Myocyte (in vitro differentiated cells): Measurements from ENCODE around the gene GSTT2. TPM values are rescaled to one million over a fixed set of nuclear protein-coding genes. Genes with fewer than 3 reads are reported as not detected.
"Not testable (repeated sequence)": the region's sequence is repeated elsewhere in the genome, so short reads cannot be mapped to it uniquely, and the experiment has no call there.

Source experiments
- DNase-seq: peaks from one replicate; pipeline ENCODE4 v3.0.0-alpha.2; 2012; ENCODE audit warnings: low read depth
- total RNA-seq: library from RNA; depleted of rRNA; stranded (reverse); fragments of >200 nt; gene quantifications from 2 replicates; pipeline ENCODE4 v1.2.3, GENCODE V29; 2014

The GSTT2 gene
- total RNA-seq, 1 donor from 2014 or later, result not detected

DNA sequence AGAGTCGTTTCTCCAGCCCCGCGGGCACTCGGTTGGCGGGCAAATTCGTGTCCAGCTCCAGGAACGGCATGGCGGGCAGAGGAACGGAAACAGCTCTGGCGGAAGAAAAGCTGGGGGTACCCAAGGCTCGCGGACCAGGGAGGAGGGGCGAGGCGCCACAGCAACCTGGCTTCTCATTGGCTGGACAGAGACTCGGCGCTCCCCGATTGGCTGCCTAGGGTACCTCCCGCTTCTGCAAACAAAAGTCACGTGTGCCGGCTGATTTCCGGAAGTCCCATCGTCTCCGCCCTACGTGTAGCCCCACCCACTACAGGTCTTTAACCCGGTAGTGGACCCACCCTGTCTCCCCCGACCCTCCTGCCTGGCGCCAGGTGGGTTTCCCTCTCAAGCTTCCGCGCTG is 5.6 kb upstream of the GSTT2 start, which contains the start of gene DDT:
Gene DDT (minus strand): TSS at position 97 of the 400 bp plus-strand sequence. CDS start 27 bp downstream, at position 70.
- not testable (repeated sequence) for DNase-seq

DNA sequence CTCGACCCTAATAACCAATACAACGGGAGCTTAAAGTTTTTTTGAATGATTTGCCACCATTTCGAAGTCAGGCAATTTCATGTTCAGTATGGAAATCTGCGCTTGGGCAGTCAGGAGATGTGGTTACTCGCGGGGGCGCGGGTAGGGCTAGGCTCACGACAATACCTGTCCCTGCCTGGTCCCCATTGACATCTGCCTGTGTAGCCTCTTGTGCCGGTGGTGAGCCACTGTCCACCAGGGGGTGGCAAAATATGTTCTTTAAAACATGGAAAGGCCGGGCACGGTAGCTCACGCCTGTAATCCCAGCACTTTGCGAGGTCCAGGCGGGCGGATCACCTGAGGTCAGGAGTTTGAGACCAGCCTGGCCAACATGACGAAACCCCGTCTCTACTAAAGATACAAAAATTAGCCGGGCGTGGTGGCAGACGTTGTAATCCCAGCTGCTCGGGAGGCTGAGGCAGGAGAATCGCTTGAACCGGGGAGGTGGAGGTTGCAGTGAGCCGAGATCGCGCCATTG is 5.0 kb upstream of the GSTT2 start:
- DNase-seq, result not testable (repeated sequence)

DNA sequence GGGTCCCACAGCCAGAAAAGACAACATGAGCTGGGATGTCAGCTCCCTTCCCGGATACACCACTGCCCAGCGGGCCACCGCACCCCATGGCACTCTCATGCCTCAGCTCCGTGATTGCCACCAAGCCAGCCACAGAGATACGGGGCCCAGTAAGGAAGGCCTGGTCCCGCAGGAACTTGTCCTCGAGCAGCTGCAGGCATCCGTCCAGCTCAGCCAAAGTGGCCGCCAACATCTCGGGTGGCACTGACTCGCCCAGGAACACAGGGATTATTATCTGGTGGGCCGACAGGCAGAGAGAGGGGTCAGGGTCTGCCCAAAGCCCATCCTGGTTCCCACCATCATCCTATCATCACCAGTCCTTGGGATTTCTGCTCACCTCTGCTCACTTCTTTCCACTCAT is 2.6 kb upstream of the GSTT2 start:
- not testable (repeated sequence) for DNase-seq

DNA sequence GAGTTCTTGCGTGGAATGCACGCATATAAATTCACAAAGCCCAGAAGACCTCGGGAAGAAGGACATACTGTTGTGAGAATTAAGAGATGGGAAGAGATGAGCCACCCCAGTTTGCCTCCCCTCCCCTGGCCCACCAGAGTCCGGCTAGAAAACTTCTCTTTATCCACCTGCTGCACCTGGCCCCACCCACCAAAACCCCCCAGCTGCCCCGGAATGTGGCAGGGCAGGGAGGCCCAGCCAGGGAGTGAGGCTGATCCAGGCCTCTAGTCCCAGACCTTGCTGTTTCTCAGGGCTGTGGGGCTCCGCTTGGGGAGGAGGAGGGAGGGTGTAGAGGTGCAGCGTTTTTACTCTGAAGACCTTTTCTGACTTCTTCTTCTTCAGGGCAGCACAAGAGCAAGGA is 633 bp downstream of the GSTT2 start:
- not testable (repeated sequence) for DNase-seq

DNA sequence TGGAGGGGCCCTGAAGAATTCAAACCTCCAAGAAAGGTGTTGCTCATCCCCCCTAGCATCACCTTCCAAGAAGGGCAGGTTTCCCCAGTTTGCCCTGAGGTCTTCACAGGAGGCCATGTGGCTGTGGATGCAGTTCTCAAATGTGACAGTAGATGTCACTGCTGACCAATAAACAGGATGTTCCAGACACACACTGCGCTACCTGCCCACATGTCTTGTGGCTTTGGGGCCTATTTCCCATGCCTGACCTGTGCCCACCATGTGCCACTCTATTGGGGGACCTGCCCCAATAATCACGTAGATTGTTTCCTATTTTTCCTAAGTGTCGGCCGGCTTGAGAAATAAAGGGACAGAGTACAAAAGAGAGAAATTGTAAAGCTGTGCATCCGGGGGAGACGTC is 4.5 kb downstream of the GSTT2 start:
- DNase-seq, result no peak

DNA sequence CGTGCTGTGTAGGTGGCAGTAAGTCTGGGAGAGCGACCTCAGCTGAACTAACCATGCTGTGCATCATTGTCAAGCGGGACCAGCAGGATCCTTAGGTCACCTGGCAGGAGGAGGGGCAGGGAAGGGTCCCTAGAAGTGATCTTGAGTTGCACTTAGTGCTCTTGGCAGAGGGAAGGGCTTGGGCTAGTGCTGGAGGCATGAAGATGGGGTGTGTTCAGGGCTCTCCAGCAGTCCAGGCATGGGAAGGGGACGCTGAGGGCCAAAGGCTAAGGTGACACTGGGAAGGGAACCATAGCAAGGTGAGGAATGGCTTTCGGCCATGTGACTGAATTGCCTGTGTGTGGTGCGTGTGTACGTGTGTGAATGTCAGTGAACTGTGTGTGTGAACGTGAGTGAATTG is 6.2 kb downstream of the GSTT2 start:
- DNase-seq, result not testable (repeated sequence)

DNA sequence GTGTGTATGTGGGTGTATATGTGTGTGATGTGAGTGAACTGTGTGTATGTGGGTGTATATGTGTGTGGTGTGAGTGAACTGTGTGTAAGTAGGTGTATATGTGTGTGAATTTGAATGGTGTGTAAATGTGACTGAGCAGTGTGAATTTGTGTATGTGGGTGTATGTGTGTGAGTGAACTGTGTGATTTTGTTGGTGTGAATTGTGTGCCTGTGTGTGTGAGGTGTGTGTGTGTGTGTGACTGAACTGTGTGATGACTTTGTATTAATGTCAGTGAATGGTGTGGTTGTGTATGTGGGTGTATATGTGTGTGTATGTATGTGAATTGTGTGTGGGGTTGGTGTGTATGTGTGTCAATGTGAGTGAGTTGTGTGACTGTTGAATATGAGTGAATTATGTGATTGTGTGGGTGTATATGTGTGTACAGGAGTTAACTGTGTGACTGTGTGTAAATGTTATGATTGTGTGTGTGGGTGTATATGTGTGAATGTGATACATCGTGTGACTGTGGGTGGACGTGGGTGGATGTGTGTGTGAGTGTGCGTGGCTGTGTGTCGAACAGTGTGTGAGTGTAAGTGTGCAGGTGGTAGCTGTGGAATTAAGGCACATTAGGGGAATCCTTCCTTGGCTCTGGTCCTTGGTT is 6.7 kb downstream of the GSTT2 start:
- DNase-seq, result not testable (repeated sequence)

DNA sequence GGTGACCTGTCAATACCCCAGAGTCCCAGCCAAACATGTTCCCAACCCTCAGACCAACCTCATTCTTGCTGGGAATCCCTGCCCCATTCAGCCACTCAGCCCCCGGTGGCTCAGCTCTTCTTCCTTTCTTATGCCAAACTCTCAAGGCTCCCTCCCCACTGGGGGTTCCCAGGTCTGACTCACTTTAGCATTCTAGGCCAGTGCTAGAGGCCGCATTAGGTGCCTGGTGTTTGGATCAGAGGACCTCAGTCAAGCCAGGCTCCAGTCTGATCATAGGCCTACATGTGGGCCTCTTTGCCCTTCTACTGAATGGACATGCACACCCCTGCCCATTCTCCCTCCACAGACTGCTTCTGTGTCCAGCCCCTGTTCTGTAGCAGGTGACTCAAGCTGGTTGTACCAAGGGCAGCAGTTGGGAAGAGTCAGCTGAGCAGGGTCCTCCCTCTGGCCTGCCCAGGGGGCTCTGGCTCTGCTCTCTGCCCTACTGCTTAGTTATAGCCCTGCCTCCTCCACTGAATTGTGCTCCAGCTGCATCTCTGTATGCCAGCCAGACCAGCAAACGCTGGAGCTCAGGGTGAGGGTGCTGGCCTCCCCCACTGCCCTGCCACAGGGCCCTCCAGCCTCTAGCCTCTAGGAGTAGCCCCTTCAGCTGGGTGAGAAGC is 9.8 kb downstream of the GSTT2 start:
- DNase-seq, result not testable (repeated sequence)

DNA sequence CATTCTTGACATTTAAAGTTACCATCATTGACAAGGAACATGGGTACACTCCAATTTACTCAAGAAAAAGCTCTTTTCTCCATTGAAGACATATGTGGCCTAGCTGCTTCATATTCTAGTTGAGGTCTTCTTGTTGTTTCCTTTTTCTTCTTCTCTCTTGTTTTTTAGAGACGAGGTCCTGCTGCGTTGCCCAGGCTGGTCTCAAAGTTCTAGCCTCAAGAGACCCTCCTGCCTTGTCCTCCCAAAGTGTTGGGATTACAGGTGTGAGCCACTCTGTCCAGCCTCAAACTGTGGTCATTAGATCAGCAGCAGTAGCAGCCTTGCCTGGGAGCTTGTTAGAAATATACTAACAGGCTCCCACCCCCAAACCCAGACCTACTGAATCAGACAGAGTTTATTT is 13.1 kb downstream of the GSTT2 start:
- DNase-seq, result not testable (repeated sequence)

DNA sequence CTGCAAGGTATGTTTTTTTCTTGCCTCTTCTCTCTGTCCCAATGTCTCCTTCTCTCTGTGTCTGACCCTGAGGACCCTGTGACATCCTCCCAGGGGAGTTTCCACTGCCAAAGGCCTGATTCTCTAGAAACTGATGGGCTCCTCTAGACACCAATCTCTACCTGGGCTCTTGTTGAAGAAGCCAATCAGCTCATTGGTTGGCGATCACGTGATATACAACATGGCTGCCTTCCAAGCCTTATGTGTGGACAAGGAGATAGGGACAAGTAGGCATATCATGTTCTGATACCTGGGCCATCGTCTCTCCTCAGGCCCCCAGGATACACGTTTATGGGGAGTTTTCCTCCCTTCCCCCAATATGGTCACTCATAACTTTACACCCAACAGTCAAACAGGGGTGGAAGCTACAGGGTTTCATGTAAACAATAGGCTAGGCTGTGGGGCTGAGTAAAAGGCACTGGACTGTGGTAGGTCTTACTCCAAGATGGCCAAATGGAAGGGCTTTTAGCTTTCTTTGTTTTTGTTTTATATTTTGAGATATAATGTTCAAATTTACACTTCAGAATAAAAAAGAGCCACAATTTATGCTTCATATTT is 13.7 kb downstream of the GSTT2 start:
- DNase-seq, result not testable (repeated sequence)

DNA sequence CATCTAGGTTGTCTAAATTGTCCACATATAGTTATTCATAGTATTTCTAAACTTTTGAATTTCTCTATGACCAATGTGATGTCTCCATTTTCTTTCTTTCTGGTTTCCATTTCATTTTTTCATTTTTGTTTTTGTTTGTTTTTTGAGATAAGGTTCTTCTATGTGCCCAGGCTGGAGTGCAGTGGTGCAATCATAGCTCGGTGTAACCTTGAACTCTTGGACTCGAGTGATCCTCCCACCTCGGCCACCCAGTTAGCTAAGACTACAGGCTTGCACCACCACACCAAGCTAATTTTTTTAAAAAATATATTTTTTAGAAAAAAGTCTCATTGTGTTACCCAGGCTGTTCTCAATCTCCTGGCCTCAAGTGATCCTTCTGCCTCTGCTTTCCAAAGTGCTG is 17.2 kb downstream of the GSTT2 start:
- no peak for DNase-seq

DNA sequence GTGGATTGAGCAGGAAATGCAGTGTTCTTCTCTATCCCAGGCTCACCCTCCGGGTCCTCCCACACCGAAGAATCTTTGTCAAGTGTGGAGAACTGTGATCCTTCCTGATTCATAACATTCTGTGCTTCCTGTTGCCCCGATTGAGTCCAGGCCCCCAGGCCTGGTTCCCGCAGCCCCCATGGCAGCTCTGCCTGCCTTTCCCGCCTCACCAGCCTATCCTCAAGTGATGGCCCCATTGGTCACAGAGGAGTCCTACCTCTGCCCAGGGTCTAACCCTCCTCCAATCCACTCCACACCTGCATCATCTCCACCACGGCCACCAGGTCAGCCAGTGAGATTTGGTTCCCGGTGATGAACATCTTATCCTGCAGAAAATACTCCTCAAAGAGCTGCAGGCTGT is 19.8 kb downstream of the GSTT2 start:
- DNase-seq, result not testable (repeated sequence)

DNA sequence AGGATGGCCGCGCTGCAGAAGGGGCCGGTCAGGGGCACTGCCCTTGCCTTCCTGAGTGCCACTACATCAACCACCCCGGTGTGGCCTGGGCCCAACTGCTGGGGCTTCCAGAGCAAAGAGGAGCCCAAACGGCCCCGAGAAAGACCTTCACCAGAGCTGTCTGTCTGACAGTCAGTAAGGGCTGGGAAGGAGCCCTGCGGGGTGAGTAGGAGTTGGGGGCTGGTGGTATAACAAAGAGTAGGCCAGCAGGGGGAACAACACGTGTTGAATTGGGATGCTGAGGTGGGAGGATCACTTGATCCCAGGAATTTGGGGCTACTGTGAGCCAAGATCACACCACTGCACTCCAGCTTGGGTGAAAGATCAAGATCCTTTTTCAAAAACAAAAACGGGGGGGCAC is 21.4 kb downstream of the GSTT2 start:
- no peak for DNase-seq

DNA sequence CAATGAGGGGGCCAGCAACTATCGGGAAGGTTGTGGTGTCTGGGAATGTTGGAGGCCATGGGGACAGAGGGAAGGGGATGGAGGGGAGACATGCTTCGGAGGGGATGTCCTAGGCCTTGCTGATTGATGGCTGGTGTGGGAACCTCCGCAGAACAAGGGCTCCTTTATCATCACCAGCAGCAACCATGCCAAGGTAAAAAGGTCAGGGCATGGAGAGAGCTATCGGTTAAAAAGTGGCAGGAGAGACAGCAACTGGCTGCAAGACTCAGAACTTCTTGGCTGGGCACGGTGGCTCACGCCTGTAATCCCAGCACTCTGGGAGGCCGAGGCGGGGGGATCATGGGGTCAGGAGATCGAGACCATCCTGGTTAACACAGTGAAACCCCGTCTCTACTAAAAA is 22.3 kb downstream of the GSTT2 start:
- no peak for DNase-seq

DNA sequence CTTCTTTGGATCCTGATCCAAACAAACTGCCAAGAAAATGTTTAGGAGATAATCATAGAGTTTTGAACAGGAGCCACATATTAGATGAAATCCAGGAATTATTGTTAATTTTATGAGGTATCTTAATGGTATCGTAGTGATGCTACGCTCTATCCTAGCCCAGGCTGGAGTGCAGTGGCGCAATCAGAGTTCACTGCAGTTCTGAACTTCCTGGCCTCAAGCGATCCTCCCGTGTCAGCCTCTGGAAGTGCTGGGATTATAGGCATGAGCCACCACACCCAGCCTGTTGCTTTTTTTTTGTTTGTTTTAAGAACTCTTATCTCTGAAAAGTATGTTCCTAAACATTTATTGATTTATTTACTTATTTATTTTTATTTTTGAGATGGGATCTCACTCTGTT is 22.9 kb downstream of the GSTT2 start:
- DNase-seq, result no peak

DNA sequence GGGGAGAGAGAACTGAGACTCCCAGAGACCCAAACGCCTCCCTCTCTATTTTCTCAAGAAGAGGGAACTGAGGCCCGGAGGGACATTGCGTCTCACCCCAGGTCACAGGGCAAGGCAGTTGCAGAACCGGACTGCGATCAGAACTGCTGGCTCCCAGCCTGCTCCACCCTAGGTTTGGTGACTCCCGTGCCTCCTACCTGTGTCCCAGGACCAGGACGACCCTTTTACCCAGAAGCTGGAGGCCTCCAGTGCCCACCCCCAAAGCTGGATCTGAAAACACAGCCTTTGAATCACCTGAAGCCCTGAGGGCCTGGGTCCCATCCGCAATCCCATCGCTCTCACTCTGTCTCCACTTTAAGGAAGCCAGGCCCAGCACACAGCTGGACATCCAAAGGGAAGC is 24.0 kb downstream of the GSTT2 start:
- no peak for DNase-seq

DNA sequence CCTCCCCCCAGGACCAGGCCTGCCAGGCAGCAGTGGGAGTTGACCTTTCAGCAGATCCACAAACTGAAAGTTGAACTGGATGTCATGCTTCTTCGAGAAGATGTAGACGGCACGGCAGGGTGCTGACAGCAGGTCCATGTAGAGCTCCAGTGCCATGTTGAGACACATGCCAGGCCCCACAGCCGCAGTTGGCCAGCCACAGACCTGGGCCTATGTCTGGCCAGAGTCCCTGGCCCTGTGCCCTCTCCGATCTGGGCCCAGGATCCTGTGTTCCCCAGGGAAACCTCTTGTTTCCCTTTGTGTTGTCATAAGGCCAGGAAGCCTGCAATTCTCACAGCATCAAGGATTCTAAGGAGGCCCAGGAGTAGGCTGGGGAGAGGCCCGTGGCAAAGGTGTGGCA is 25.3 kb downstream of the GSTT2 start, which contains the start of gene GSTT4:
Gene GSTT4 (minus strand): TSS at position 253 of the 400 bp plus-strand sequence. CDS start 97 bp downstream, at position 156.
- no peak for DNase-seq

DNA sequence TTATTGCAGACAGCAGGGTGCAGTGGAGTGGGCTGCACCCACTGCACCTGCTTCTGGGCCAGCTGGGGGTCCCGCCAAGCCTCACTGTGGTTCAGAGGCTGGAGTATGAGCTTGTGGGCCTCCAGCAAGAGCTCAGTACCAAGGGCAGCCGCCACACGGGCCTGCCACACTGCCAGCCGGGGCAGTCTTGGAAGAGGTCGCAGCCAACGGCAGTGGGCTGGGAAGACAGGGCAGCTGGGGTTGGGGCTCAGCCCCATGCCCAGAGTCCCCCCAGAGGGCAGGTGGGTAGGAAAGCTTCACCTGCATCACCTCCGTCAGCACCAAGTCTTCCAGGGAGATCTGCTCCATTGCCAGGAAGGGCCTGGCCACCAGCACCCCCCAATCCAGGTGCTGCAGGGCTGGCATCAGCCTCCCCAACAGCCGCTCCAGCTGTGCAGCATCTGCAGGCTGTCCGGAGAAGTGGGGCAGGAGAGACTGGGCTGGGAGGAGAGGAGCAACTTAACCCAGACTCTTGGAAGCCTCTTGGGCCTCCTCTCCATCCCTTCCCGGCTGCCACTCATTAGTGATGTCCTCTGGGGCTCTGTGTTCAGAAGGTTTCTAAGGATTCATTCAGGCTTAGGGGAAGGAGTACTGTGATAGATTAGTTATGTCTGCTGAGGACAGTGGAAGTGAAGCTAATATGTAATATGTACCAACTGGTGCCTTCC is 26.4 kb downstream of the GSTT2 start:
- no peak for DNase-seq

DNA sequence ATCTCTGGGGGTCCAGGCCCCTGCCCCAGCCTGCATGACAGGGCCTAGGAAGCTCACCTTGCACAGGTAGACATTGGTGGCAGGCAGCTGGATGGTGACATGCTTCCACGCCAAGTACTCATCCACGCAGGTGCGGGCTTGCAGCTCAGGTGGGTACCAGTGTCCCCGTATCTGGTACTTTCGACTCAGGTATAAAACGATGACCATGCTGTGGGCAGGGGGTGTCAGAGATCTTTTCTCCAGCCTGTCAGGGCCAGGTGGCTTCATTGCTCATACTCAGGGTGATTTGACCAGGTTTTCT is 26.9 kb downstream of the GSTT2 start:
- DNase-seq, result no peak

DNA sequence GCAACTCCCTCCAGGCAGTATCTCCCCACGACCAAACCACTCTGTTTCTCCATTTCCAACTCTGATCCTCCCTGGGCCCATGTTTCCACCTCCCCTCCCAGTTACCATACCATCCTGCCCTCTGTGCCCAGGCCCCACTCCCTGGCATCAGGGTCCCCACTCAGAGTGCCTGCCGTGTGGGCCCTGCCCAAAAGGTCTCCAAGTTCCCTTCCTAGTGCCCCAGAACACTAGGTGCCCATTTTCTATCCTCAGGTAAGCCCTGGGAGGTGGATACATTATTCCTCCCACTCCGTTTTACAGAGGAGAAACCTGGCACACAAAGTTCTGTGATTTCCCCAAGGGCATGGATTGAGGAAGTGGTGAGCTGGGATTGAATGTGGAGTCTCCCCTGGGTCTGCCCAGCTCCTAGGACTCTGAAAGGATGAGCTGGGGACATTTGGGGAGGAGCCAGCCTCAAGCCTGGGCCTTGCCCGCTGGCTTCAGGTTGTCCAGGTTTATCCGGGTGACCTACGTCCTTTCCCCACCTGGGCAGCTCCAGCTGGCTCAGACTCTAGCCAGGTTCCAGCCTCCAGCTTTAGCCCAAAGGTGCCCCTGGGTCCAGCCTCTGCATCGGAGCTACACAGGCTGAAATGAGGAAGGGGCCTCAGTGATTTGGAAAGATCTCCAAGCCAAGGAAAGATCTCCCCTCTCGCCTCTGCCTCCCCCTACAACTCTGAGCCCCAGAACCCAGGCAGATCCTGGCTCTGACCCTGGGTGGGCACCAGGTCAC is 27.5 kb downstream of the GSTT2 start:
- no peak for DNase-seq

DNA sequence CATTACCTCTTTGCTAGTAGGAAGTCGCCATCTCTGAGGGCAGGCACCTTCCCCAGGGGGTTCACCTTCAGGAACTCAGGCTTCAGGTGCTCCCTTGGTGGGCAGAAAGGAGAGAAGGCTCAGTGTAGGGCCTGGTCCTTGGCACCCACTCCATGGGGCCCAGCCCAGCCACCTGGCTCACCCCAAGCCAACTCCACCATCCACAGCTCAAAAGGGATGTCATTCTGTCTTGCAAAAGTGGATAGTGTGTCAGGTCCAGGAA is 28.0 kb downstream of the GSTT2 start:
- no peak for DNase-seq
